PC-3 (cell line): ENCODE data around the gene UBAP1L.

Experiments used
- EZH2 ChIP-seq: fragments of 300-600 bp; sonication (generic); IDR thresholded peaks from one replicate; pipeline ENCODE4 v1.6.1; 2017; ENCODE audit warnings: antibody characterized with exemption, mild to moderate bottlenecking, low read length; ENCODE audit not compliant: unreplicated experiment
- EZH2phosphoT487 ChIP-seq: fragments of 300-600 bp; sonication (generic); IDR thresholded peaks from 2 replicates; pipeline ENCODE4 v1.6.1; 2018; ENCODE audit warnings: mild to moderate bottlenecking, antibody characterized with exemption, low read length, borderline replicate concordance
- TF ChIP-seq, protein P1 (sequence below): fragments of 300-600 bp; sonication (generic); conservative IDR thresholded peaks from 2 replicates; pipeline ENCODE4 v1.5.1; 2017; ENCODE audit warnings: antibody characterized with exemption, low read depth, mild to moderate bottlenecking, low read length

DNA sequence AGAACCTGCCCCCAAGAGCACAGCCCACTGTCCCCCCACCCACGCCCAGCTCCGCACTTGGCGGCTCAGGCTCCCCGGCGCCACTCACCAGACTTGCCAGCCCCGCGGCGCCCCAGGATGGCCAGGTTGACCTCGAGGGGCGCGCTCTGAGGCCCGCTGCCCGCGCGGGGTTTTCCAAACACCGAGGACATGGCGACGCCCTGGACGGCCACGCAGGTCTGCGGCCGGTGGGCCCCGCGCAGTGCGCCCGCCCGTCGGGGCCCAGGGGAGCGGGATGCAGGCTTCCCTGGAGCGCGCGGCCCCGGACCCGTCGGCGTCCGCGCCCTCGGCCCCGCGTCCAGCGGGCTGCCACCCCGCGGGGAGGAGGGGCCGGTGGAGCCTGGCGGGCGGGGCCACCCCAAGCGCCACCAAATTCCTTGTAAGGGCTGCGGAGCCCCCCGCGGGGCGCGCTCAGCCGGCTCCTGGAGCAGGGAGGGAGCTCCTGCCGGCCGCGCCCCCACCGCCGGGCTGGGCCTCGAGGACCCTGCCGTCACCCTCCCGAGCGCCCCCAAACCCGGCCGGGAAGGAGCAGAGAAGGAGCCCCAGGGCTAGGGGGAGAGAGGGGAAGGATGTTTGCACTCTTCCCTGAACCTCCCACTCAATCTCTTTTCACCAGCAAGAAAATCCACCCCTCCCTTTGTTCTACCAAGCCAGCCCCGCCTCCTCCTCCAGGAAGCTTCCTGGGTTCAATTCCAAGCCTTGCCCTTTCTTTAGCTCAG is 47.2 kb downstream of the UBAP1L start, which contains the start of gene RASL12:
- TF ChIP-seq, protein P1, sequence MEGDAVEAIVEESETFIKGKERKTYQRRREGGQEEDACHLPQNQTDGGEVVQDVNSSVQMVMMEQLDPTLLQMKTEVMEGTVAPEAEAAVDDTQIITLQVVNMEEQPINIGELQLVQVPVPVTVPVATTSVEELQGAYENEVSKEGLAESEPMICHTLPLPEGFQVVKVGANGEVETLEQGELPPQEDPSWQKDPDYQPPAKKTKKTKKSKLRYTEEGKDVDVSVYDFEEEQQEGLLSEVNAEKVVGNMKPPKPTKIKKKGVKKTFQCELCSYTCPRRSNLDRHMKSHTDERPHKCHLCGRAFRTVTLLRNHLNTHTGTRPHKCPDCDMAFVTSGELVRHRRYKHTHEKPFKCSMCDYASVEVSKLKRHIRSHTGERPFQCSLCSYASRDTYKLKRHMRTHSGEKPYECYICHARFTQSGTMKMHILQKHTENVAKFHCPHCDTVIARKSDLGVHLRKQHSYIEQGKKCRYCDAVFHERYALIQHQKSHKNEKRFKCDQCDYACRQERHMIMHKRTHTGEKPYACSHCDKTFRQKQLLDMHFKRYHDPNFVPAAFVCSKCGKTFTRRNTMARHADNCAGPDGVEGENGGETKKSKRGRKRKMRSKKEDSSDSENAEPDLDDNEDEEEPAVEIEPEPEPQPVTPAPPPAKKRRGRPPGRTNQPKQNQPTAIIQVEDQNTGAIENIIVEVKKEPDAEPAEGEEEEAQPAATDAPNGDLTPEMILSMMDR: no peak
- TF ChIP-seq EZH2phosphoT487 (no peak), EZH2 (no peak)
